GM18498 (cell line): Measurements from ENCODE around the gene MDP1.
A peak's percentile ranks its signal among the peaks of the same experiment; 100 is the strongest.
"Not testable (repeated sequence)": the region's sequence is repeated elsewhere in the genome, so short reads cannot be mapped to it uniquely, and the experiment has no call there.

Source experiments
- ATAC-seq: cut with Tn5 transposase; IDR thresholded peaks from one replicate; pipeline ENCODE4 v1.9.1; 2021; ENCODE audit warnings: mild to moderate bottlenecking, moderate library complexity; ENCODE audit not compliant: unreplicated experiment

MDP1 gene

DNA sequence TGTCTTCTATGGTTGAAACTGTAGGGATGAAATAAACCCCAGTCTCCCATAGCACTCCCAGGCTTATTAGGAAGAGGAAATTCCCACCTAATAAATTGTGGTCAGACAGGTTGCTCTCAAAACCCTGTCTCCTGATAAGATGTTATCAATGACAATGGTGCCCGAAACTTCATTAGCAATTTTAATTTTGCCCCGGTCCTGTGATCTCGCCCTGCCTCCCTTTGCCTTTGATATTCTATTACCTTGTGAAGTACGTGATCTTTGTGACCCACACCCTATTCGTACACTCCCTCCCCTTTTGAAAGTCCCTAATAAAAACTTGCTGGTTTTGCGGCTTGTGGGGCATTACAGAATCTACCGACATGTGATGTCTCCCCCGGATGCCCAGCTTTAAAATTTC is 13.3 kb downstream of the MDP1 start:
- ATAC-seq = not testable (repeated sequence)

DNA sequence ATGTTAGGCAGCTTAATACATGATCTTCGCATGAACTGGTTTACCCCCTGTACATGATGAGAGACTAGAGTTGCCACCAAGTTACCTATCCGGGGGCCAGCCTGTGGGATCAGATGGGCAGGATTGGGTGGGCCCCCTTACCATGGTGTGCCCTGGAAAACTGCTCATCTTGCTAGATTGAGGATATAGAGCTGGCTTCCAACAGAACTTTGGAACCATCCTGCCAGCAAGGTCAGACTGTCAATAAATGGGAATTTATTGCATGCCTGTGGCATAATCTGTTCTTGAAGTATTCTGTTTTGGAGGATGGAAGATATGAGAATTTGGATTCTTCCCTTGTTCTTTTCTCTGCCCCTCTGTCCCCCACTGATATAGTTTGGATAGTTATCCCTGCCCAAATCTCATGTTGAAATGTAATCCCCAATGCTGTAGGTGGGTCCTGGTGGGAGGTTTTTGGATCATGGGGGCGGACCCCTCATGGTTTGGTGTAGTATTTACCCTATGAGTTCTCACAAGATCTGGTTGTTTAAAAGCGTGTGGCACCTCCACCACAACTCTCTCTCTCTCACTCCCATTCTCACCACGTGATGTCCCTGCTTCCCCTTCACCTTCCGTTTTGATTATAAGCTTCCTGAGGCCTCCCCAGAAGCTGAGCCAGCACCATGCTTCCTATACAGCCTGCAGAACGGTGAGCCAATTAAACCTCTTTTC is 16.9 kb downstream of the MDP1 start:
- no peak for ATAC-seq

DNA sequence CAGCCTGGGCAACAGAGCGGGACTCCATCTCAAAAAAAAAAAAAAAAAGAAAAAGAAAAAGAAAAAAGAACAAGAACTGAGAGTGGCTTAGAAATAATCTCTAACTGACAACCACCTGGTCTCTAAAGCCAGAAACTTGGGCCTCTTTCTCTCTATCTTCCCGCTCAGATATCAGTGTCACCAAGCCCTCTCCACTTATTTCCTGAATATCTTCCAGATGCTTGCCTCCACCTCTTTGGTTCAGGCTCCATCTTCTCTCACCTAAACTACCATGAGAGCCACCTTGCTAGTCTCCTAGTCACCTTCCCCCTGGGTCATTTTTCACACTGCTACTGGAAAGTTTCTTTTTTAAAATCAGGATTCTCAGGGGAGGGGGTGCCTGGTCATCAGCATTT is 18.8 kb downstream of the MDP1 start:
- no peak for ATAC-seq

GRCh38 chr14:24196071-24197055 is 19.5 kb downstream of the MDP1 start:
- peak; percentile 19 for ATAC-seq

DNA sequence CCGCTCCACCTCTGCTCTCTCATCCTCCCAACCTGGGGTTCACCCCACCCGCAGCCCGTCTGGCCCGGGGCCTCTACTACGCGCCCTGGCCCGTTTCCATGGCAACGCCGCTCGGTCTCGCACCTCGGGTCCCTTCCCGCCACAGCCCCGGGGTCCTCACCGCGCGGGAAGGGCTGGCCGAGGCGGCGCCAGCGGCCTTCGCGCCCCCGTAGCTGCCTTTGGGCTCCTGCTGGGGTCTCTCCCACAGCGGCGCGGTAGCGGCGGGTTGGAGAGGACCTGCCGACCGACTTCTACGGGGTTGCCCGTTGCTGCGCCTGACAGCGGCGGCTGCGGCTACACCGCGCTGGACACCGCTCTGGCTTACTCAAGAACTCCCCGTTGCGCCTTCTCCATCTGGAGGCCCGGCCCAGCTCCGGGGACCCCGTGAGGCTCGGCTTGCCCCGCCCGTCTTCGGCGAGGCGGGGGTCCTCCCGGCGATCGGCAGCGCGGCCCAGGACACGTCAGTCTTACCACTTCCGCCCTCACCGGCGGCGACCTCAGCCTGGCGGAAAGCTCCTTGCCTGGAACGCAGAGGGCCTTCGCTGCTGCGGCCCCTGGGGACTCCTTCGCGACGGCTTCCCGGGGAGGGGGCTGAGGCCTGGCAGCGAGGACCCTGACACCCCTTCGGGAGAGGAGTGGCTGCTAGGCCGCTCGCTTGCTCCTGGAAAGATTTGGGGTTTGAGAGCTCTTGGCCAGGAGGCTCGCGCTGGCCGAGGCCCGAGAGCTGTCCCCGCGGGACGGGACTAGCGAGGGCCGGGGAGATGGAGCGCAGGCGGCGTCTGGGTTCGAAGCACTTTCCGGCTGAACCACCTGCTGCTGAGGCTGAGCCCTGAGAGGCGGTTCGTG is 20.4 kb downstream of the MDP1 start, which contains the start of gene TM9SF1:
Gene TM9SF1, minus strand, starts transcription at position 256 of the 885 bp plus-strand sequence. CDS start 422 bp downstream, outside the sequence.
- peak; percentile 92 for ATAC-seq

DNA sequence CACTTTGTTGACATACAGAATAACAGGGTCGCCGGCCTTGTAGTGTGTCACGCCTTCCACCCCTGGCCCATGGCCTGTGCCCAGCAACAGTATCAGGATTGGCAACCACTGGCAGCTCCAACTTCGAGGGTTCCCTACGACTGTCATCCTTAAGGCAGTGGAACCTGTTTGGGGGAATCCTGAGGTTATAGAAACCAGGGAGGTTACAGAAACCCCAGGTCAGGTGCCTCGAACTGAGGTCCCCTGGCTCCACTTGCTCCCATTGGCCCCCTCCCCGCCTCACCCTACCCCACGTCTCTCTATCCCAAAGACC is 21.0 kb downstream of the MDP1 start:
- no peak for ATAC-seq

GRCh38 chr14:24194186-24194872 is 21.5 kb downstream of the MDP1 start:
- no peak for ATAC-seq

GRCh38 chr14:24192933-24193332 is 22.9 kb downstream of the MDP1 start:
- no peak for ATAC-seq

DNA sequence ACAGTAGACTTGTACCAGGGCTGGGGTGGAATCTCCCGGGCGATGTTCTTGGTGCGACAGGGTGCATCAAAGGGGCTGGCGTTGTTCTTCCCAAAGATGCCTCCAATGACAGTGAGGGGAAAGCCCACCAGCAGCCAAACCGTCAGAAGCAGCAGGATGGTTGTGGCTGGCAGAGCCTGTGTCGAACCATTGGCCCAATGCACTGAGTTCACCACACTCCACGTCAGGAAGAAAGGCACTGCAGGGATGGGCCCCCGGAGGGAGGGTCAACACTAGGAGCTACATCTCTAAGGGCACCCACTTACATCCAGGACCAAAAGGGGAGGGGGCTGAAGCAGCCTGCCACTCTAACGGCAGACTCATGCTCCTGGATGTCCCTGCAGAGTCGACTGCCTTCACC is 25.4 kb downstream of the MDP1 start:
- no peak for ATAC-seq

DNA sequence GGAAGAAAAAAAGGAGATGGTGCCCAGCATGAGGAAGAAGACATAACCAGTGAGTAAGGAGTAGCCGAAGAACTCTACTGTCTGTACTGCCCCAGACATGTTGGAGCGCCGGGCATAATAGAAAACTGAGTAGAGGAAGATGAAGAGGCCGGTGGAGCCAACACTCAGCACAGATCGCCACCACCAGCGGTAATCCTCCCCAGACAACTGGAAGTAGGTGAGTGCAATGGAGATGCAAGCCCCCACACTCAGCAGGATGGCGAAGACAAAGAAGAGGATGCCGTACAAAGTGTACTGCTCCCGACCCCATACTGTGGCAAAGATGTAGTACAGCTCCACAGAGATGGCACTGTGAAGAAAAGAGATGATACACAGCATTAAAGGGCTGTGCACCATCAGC is 26.4 kb downstream of the MDP1 start:
- ATAC-seq = no peak

DNA sequence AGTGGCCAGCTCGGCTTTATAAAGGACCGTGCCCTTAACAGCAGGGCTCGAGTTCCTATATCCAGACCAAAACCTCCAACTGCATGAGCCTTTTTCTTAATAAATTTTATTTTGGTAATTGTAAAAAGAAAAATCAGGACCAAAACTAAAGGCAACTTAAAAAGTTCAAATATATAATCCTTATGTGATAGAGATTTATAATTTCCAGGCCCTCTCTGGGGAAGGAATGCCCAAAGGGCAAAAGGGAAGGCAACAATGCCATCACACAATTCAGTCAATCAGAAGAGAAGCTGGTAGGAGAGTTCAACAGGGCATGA is 26.8 kb downstream of the MDP1 start:
- ATAC-seq = no peak

- ATAC-seq = peak; percentile 87
These were observed 27.4 kb downstream of the MDP1 start, which contains the start of gene IPO4 for GRCh38 chr14:24188251-24189058. Gene IPO4 (minus strand): TSS chr14:24188816. CDS start chr14:24188787, 29 bp downstream.

DNA sequence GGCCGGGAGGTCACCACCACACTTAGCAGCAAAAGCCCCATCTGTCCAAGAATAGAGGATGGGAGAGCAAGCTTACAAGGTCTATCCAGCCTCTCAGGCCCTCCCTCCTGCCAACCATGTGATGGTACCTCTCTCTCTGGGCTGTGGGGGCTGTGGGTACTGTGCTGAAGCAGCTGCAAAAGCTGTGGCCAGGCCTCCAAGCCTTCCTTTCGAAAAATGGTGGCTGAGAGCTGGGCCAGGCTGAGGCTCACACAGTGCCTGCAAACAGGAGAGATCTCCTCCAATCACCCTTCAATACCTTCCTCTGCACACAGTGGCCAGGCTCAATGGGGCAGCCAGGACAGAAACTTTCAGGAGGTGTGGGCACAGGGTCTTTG is 28.3 kb downstream of the MDP1 start:
- no peak for ATAC-seq

DNA sequence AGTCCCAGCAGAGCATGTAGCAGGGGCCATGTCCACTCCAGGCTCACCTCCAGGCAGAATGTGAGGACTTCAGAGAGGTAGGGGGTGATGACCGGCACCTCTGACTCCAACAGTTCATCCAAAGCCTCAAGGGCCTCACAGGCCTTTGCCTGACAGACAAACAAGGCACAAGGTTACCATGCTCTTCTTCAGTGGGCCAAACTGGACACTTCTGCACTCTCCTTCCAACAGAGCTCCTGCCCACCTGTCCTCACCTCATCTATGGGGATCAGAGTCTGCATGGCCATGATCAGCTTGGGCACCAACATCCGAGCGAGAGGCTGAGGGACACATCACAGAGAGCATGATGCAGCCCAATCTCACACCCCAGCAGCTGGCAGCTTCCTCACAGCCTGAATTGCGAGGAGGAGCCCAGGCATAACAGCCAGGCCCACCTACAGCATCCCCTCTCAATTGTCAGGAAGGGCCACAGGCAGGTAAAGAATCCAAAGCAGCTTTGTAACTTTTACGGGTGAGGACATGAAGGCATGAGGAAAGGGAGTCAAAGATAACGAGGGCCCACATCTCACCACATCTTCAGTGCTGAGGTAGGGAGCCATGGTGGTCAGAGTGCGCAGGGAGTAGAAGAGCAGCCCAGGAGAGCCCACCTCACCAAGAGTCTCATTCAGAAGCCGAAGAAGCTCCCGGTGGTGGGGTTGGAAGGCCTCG is 28.9 kb downstream of the MDP1 start:
- ATAC-seq = no peak

DNA sequence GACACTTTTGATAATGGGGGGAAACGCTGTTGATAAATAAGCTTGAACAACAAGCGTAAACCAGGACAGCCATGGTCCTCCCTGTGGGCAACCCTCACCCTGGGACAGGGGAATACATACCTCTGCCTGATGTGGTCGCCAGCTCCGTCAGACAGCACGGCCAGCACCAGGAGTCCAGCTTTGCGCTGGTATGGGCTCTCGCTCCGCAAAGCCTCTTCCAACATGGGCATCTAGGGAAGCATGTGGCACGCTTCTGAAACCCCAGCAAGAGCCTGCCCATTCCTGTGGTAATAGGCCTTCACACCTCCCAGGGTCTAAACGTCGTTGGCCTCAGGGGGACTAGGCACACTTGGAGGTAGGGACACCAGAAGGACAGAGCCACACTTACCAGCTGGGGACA is 30.1 kb downstream of the MDP1 start:
- no peak for ATAC-seq

DNA sequence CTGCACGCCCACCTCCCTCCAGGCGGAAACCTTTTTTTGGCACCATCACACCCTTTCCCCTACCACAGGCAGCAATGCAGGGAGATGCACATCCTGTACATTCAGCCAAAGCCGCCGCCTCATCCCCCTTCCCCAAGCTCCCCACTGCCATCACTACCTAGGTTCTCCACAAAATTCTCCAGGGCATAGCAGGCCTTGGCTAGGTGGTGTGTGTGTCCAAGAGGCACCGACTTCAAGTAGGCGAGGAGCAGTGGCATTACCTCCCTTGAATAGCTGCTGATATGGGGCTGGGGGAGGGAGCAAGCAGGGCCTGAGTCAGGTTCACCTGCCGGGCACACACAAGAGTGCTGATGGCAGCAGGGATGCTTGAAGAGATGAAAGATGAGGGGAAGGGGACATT is 30.8 kb downstream of the MDP1 start:
- no peak for ATAC-seq

- ATAC-seq = no peak
These were observed 31.5 kb downstream of the MDP1 start for GRCh38 chr14:24184104-24184970.

- no peak for ATAC-seq
These were observed 32.8 kb downstream of the MDP1 start for GRCh38 chr14:24183014-24183481.
